ENCODE data around the gene UNC45B. TPM values are rescaled to one million over a fixed set of nuclear protein-coding genes. Genes with fewer than 3 reads are reported as not detected.

Gene UNC45B
- total and polyA plus RNA-seq, 2 donors (not counting 1 experiment from before 2014, with no cell fraction given), result not detected

DNA sequence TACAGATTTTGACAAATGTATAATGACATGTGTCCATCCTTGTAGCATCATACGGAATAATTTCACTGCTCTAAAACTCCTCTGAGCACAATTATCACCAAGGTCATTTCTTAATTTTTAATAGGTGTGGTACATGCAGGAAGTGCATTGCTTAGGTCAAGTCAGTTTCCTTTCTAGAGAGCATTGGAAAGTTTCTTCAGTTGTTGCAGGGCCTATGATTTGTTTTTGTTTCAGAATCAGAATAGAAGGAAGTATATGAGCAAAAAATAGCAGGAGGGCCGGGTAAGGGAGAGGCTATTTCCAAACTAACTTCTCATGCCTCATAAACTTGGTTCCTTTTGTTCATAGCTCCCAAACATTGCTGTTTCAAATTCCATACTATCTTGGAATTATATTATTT lies 71.3 kb downstream of the UNC45B start:
- no peaks in the 10 kb centered on the region for H3K9me3 Mint-ChIP-seq (ENCODE audit: insufficient read depth)
- CTCF ChIA-PET, result no interaction called here
- peaks cover 7% of the 10 kb centered on the region for H3K4me1 Mint-ChIP-seq
- Histone ChIP-seq H3K27ac (ENCODE audit: low read length in 2 of 2) (no peak overlapping the region), H2AFZ (ENCODE audit: insufficient read depth, low read depth, low read length, poor library complexity, severe bottlenecking) (no peak overlapping the region), H3K27me3 (replicated peaks in 1 of 4; ENCODE audit: control extremely low read depth in 1 of 4, control insufficient read depth in 3 of 4, insufficient read depth in 4 of 4, low read length in 3 of 4) (peaks cover 0 to 8% (median 1%) of the 10 kb centered on the region in 4 experiments), H3K79me2 (ENCODE audit: control insufficient read depth, insufficient read depth, low read length) (no peaks in the 10 kb centered on the region), H3K4me2 (replicated peaks; ENCODE audit: low read depth, low read length, poor library complexity, severe bottlenecking) (no peak overlapping the region), H3K9ac (ENCODE audit: low read length) (no peak overlapping the region), H3K9me3 (ENCODE audit: control extremely low read depth in 1 of 3, control insufficient read depth in 2 of 3, insufficient read depth in 1 of 3, low read length in 2 of 3) (peaks cover 0 to 13% (median 6%) of the 10 kb centered on the region in 3 donors), H4K20me1 (ENCODE audit: control insufficient read depth, insufficient read depth, low read length, poor library complexity, severe bottlenecking) (no peaks in the 10 kb centered on the region), H3K4me1 (ENCODE audit: control insufficient read depth in 2 of 2, insufficient read depth in 2 of 2, low read length in 2 of 2) (no peaks in the 10 kb centered on the region), H3K4me3 (ENCODE audit: control extremely low read depth in 1 of 5, extremely low read depth in 1 of 5, insufficient read depth in 1 of 5, low read depth in 2 of 5, low read length in 4 of 5) (no peak overlapping the region), H3K36me3 (replicated peaks in 1 of 2; ENCODE audit: control extremely low read depth in 1 of 2, control insufficient read depth in 1 of 2, extremely low read depth in 1 of 2, insufficient read depth in 2 of 2, low read length in 1 of 2) (no peaks in the 10 kb centered on the region)
- no peak overlapping the region for H3K27ac Mint-ChIP-seq
- POLR2A ChIA-PET, result no interaction called here
- no peak for ATAC-seq (ENCODE audit: low read depth)
- no peak for DNase-seq
- WGBS (ENCODE audit: insufficient coverage), result no CpG with 5 or more reads among the region's 2 CpGs
- intact Hi-C loops (cut with micrococcal nuclease), result loop anchor here (10.0 kb wide), 1 partner anchor 46 kb away; no protein-coding TSS in a partner anchor
- H3K4me3 Mint-ChIP-seq, result no peak overlapping the region
- no peak for TF ChIP-seq EZH2 (IDR thresholded peaks at IDR 0.05; ENCODE audit: borderline replicate concordance, insufficient read depth, low read depth, low read length, poor library complexity, severe bottlenecking)
- TF ChIP-seq, protein P1, sequence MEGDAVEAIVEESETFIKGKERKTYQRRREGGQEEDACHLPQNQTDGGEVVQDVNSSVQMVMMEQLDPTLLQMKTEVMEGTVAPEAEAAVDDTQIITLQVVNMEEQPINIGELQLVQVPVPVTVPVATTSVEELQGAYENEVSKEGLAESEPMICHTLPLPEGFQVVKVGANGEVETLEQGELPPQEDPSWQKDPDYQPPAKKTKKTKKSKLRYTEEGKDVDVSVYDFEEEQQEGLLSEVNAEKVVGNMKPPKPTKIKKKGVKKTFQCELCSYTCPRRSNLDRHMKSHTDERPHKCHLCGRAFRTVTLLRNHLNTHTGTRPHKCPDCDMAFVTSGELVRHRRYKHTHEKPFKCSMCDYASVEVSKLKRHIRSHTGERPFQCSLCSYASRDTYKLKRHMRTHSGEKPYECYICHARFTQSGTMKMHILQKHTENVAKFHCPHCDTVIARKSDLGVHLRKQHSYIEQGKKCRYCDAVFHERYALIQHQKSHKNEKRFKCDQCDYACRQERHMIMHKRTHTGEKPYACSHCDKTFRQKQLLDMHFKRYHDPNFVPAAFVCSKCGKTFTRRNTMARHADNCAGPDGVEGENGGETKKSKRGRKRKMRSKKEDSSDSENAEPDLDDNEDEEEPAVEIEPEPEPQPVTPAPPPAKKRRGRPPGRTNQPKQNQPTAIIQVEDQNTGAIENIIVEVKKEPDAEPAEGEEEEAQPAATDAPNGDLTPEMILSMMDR (IDR thresholded peaks at IDR 0.05), result no peak
- peaks cover 15% of the 10 kb centered on the region for H3K27me3 Mint-ChIP-seq

DNA sequence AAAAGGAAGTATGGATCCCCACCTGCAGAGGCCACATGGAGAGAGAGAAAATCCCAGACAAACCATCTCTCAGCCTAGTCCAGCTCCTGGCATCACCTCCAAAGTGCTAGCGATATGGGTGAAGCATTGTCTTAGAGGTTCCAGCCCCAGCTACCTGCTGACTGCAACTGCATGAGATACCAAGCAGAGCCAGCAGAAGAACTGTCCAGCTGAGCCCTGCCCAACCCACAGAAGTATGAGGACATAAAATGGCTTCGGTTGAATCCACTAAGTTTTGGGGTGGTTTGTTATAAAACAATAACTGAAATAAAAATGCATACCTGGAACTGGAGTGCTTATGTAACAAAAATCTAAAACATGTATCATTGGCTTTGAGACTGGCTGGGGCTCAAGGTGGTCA lies 74.8 kb downstream of the UNC45B start:
- H3K27ac ChIP-seq (ENCODE audit: low read length in 2 of 2), result no peak overlapping the region

More for the DNA sequence above, 74.8 kb downstream of the UNC45B start:
- H3K9me3 ChIP-seq (ENCODE audit: control extremely low read depth in 1 of 3, control insufficient read depth in 2 of 3, insufficient read depth in 1 of 3, low read length in 2 of 3), result peaks cover 0 to 15% (median 6%) of the 10 kb centered on the region in 3 donors
- Mint-ChIP-seq H3K4me1 (peaks cover 4% of the 10 kb centered on the region), H3K27me3 (peaks cover 18% of the 10 kb centered on the region), H3K4me3 (no peak overlapping the region), H3K27ac (no peak overlapping the region), H3K9me3 (ENCODE audit: insufficient read depth) (no peaks in the 10 kb centered on the region)
- no peaks in the 10 kb centered on the region for H3K36me3 ChIP-seq (replicated peaks in 1 of 2; ENCODE audit: control extremely low read depth in 1 of 2, control insufficient read depth in 1 of 2, extremely low read depth in 1 of 2, insufficient read depth in 2 of 2, low read length in 1 of 2)
- ChIA-PET CTCF (interaction anchor here (1.0 kb wide), 1 partner anchor 15 kb away, joined by 3 read pairs; no protein-coding TSS in a partner anchor), POLR2A (no interaction called here)
- DNase-seq (no peak), ATAC-seq (ENCODE audit: low read depth) (no peak)
- WGBS (ENCODE audit: insufficient coverage), result 100% methylated on average over 1 of the region's 2 CpGs
- no peaks in the 10 kb centered on the region for H4K20me1 ChIP-seq (ENCODE audit: control insufficient read depth, insufficient read depth, low read length, poor library complexity, severe bottlenecking)
- H3K79me2 ChIP-seq (ENCODE audit: control insufficient read depth, insufficient read depth, low read length), result no peaks in the 10 kb centered on the region
- no peak overlapping the region for H3K4me2 ChIP-seq (replicated peaks; ENCODE audit: low read depth, low read length, poor library complexity, severe bottlenecking)
- TF ChIP-seq, protein P1 (IDR thresholded peaks at IDR 0.05), result no peak
- TF ChIP-seq EZH2 (IDR thresholded peaks at IDR 0.05; ENCODE audit: borderline replicate concordance, insufficient read depth, low read depth, low read length, poor library complexity, severe bottlenecking), result no peak
- intact Hi-C loops (cut with micrococcal nuclease), result no loop called here
- no peak overlapping the region for H3K9ac ChIP-seq (ENCODE audit: low read length)
- H3K27me3 ChIP-seq (replicated peaks in 1 of 4; ENCODE audit: control extremely low read depth in 1 of 4, control insufficient read depth in 3 of 4, insufficient read depth in 4 of 4, low read length in 3 of 4), result peaks cover 0 to 8% (median 5%) of the 10 kb centered on the region in 4 experiments
- no peak overlapping the region for H3K4me3 ChIP-seq (ENCODE audit: control extremely low read depth in 1 of 5, extremely low read depth in 1 of 5, insufficient read depth in 1 of 5, low read depth in 2 of 5, low read length in 4 of 5)
- no peaks in the 10 kb centered on the region for H3K4me1 ChIP-seq (ENCODE audit: control insufficient read depth in 2 of 2, insufficient read depth in 2 of 2, low read length in 2 of 2)
- no peak overlapping the region for H2AFZ ChIP-seq (ENCODE audit: insufficient read depth, low read depth, low read length, poor library complexity, severe bottlenecking)

All from B cell (primary cell).